Fibroblast of upper back skin (primary cell): ENCODE results near the gene TBL1XR1.
A peak's percentile ranks its signal among the peaks of the same experiment; 100 is the strongest.
"Not testable (repeated sequence)": the region's sequence is repeated elsewhere in the genome, so short reads cannot be mapped to it uniquely, and the experiment has no call there.

Source experiments
- DNase-seq: peaks from one replicate; pipeline ENCODE4 v3.0.0-alpha.2; 2013

The TBL1XR1 gene

GRCh38 chr3:177206936-177207335 is 9.7 kb upstream of the TBL1XR1 start:
- no peak for DNase-seq

- no peak for DNase-seq
Observed at GRCh38 chr3:177203689-177204395, 6.6 kb upstream of the TBL1XR1 start.

GRCh38 chr3:177203016-177203415 is 5.7 kb upstream of the TBL1XR1 start:
- not testable (repeated sequence) for DNase-seq

- no peak for DNase-seq
Observed at GRCh38 chr3:177201700-177202397, 4.6 kb upstream of the TBL1XR1 start.

- no peak for DNase-seq
Observed at GRCh38 chr3:177199206-177199760, 2.0 kb upstream of the TBL1XR1 start.

- no peak for DNase-seq
Observed at GRCh38 chr3:177197727-177198460, 612 bp upstream of the TBL1XR1 start.

GRCh38 chr3:177196456-177197040 is 734 bp downstream of the TBL1XR1 start:
- DNase-seq = peak; percentile 56

GRCh38 chr3:177196008-177196455 is 1.2 kb downstream of the TBL1XR1 start:
- no peak for DNase-seq

DNA sequence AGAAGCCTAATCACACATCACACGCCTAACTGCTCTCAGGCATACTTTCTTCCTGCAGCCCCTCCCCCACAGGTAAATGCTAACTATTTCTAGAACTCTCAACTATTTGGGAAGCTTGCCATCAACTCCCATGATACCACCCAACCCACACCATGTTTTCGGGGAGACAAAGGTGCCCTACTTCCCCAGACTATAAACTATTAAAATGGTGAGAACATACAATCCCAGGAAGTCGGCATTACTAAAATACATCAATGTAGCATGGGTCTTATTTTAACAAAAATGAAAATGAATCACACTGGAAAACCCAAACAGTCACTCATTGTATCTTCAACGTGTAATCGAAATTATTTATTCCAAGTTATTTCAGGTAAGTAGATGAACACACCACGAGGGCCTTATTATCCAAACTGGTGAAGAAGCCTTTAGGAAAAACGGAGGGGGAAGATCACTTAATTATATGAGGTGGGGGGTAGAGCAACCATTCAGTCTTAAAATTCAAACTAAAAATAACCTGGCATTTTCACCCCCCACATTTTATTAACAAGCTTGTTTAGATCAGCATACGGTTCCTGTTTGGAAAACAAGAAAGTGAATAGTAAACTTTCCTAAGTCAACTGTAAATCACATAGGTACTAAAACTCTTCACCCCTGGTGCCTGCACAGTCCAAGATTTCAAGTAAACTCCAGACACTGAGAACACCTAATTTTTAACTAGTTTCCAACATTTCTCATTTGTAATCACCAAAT is 1.9 kb downstream of the TBL1XR1 start:
- peak; percentile 58 for DNase-seq

DNA sequence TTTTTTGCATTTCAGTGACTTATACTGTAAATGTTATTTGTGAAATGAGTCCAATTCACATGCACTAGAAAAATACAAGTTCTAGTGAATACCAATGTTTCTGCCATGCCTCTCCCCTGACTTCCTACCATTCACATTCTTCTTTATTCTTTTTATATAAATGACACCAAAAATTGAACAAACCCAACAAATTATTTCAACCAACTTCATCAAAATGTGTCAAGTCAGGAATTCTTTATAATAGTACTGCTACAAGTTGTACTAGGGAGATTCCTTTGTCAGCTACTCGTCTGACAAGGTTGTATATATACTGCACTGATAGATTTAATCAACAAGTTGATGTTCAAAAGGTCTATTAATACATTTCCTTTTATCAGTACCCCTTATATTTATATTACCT is 3.0 kb downstream of the TBL1XR1 start:
- no peak for DNase-seq

GRCh38 chr3:177193688-177194268 is 3.5 kb downstream of the TBL1XR1 start:
- DNase-seq = no peak

GRCh38 chr3:177193275-177193674 is 4.0 kb downstream of the TBL1XR1 start:
- not testable (repeated sequence) for DNase-seq

DNA sequence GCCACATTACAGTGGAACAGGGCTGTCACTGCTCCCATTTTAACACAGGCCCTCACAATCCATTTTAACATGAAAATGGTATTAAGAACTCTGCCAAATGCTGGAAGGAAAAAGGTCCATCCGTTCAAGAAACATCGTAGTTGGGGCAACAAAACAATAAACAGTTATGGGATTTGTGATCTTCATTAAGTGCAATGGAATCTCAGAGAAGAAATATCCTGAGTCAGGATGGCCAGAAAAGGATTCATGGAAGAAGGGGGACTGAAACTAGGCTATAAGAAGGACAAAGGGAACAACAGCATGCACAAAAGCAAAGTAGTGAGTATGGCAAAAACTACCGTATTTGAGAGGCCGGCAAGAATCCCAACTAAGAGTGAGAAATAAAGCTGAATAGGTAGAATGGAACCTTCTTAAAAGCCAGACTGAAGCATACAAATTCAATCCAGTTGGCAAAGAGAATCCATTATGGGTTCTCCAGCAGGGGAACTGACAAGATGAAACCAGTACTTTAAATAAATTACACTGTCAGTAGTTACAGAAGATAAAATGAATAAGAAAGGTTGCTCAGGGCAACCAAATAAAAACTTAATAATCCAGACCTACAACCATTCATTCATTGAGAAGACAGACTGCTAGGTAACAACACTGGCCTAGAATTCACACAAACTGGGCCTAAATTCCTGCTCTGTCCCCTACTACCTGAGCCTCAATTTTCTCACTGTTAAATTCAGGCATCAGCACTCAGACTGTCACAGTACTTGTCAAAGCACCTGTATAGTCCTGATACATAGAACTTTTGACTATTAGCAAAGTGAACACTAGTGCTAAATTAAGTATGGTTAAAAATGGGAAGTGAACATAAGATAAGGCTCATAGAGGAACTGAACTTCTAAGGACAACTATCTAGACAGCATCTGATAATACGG is 6.3 kb downstream of the TBL1XR1 start:
- no peak for DNase-seq

DNA sequence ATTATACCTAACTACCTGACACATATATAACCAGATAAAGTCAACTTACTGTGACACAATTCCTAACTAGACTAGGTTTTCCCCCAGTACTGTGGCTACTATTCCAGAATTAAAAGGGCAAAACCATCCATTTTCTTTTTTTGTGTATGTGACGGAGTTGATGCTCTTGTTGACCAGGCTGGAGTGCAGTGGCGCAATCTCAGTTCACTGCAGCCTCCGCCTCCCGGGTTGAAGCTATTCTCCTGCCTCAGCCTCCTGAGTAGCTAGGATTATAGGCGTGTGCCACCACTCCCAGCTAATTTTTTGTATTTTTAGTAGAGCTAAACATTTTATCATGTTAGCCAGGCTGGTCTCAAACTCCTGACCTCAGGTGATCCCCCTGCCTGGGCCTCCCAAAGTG is 7.1 kb downstream of the TBL1XR1 start:
- DNase-seq = not testable (repeated sequence)

GRCh38 chr3:177188325-177188724 is 9.0 kb downstream of the TBL1XR1 start:
- not testable (repeated sequence) for DNase-seq

GRCh38 chr3:177186306-177186705 is 11.0 kb downstream of the TBL1XR1 start:
- no peak for DNase-seq

- no peak for DNase-seq
Observed at GRCh38 chr3:177185035-177185574, 12.2 kb downstream of the TBL1XR1 start.

DNA sequence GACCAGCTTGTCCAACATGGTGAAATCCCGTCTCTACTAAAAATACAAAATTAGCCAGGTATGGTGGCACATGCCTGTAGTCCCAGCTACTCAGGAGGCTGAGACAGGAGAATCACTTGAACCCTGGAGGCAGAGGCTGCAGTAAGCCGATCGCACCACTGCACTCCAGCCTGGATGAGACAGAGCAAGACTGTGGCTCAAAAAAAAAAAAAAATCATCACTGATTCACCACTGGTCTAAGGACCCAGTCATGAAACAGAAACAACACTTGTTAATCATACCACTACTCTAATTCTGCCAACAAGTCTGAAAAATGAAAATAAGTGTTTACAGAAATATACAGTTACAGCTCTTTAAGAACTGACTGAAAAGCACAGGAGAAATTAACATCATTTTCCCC is 12.7 kb downstream of the TBL1XR1 start:
- DNase-seq = not testable (repeated sequence)

DNA sequence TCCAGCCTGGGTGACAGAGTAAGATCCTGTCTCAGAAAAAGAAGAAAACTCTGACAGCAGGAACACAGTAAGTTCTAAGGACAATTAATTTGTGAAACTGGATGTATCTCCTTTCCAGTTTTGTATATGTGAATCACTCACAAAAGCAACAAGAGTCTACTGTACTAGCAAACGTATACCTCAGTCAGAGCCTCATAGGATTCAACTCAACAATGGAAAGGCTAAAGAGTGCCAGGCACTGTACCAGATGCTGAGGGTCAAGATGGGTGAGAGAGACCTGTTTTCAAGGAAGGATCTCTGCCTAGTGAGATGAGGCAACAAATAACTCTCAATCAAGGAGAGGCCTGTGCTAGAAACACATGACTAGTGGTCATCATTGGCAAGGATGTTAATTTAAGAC is 14.9 kb downstream of the TBL1XR1 start:
- no peak for DNase-seq

DNA sequence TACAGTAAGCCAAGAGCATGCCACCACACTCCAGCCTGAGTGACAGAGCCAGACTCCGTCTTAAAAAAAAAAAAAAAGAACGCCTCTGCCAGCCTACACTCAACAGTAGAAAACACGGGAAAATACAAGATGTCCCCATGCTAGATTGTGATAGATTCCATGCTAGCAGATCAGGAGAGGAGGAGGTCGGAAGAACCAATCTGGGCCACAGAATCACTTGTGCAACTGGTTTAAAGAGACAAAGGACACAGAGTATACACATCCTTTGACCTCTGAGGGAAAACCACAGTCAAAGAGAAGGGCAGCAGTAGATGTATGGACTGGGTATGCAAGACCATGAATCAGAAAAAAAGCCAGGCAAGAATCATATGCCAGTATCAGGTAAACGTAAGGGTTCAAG is 15.9 kb downstream of the TBL1XR1 start:
- DNase-seq = no peak
